Dermis blood vessel endothelial cell (primary cell): ENCODE measurements around the gene TMEM117. TPM values are rescaled to one million over a fixed set of nuclear protein-coding genes. Genes with fewer than 3 reads are reported as not detected.
A peak's percentile ranks its signal among the peaks of the same experiment; 100 is the strongest.
"Not testable (repeated sequence)": the region's sequence is repeated elsewhere in the genome, so short reads cannot be mapped to it uniquely, and the experiment has no call there.

Experiments
- DNase-seq: peaks from one replicate; pipeline ENCODE4 v3.0.0; 2010
- total RNA-seq: library from RNA; depleted of rRNA; stranded (reverse); fragments of >200 nt; gene quantifications from 2 replicates; pipeline ENCODE4 v1.2.3, GENCODE V29; 2014

TMEM117 gene
- total RNA-seq, 1 donor from 2014 or later, result 4.8 TPM

GRCh38 chr12:43841253-43841652 is 5.4 kb downstream of the TMEM117 start:
- no peak for DNase-seq

GRCh38 chr12:43842259-43842658 is 6.4 kb downstream of the TMEM117 start:
- no peak for DNase-seq

- DNase-seq, result not testable (repeated sequence)
Observed at GRCh38 chr12:43847425-43848225, 11.7 kb downstream of the TMEM117 start.

- no peak for DNase-seq
Observed at GRCh38 chr12:43848226-43848507, 12.3 kb downstream of the TMEM117 start.

GRCh38 chr12:43848786-43849185 is 12.9 kb downstream of the TMEM117 start:
- DNase-seq, result no peak

DNA sequence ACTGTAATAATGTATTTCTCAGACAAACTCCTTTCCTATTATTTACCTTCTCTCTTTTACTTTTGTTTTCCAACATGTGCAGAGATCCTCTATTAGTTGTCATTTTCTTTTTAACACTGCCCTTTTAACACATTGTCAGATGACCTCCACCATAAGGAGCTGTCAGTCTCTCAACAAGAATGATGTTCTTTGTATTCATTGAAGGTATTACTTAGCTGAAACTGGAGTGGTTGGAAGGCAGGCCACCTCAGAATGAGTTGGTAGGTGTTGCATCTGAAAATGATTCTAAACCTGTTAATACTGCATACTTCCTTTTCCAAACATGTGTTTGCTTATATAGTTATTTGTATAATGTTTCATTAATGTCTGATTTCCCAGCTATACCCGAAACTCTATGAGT is 16.9 kb downstream of the TMEM117 start:
- no peak for DNase-seq

- no peak for DNase-seq
Observed at GRCh38 chr12:43856972-43857371, 21.1 kb downstream of the TMEM117 start.

- DNase-seq, result no peak
Observed at GRCh38 chr12:43858096-43858495, 22.2 kb downstream of the TMEM117 start.

GRCh38 chr12:43858991-43859390 is 23.1 kb downstream of the TMEM117 start:
- DNase-seq, result no peak

DNA sequence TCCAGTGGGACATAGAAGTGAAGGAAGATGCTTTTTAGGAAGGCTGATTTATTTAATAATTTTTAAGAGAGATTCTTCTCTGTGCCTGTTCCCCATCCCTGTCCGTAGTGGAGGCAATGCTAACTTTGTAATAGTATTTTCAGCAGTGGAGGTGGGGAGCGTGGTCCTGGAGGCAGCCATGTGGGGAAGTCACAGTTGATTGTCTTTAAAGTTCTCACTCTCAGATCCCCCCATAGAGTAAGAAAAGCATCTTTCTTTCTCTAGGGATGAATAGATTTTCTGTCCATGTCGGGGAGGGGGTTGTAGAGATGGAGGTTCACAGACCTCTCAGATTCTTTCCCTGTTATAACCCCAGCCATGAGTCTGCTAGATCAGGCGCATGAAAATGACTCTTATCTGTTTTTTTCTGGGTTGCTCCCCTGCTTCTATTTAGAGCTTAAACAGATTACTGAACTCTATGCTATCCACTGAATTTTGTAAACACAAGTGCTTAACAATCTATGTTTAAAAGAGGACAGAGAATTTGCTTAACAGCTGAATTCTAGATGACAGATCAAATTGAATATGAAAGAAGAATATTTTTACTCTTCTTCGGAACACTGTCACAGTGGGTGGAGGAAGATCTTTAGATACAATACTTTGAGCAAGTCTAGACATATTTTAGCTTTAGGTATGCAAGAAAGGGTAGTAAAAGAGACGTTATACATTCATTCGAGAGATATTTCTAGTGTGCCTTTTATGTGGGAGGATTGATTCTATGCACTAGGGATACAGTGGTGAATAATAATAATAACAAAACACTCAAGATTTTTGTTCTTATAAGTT is 25.3 kb downstream of the TMEM117 start:
- DNase-seq, result no peak

DNA sequence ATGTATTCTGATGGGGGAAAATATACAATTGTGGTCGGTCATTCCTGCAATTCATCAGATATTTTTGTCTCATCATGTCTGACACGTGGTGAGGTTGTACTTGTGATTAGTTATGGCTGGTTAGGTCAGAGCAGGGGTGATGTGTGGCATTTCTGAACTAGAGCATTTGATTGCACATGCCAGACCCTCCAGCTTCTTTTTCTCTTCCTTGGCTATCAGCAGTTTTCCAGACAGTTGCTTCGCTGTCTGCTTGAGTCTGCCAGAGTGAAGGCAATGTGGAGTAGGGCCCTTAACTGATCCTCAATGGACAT is 25.9 kb downstream of the TMEM117 start:
- DNase-seq, result no peak

- no peak for DNase-seq
Observed at GRCh38 chr12:43863770-43864366, 28.0 kb downstream of the TMEM117 start.

DNA sequence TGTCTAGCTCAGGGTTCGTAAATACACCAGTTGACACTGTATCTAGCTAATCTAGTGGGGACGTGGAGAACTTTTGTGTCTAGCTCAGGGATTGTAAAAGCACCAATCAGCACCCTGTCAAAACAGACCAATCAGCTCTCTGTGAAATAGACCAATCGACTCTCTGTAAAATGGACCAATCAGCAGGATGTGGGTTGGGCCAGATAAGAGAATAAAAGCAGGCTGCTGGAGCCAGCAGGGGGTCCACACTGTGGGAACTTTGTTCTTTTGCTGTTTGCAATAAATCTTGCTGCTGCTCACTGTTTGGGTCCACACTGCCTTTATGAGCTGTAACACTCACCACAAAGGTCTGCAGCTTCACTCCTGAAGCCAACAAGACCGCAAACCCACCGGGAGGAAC is 28.7 kb downstream of the TMEM117 start:
- DNase-seq, result not testable (repeated sequence)

DNA sequence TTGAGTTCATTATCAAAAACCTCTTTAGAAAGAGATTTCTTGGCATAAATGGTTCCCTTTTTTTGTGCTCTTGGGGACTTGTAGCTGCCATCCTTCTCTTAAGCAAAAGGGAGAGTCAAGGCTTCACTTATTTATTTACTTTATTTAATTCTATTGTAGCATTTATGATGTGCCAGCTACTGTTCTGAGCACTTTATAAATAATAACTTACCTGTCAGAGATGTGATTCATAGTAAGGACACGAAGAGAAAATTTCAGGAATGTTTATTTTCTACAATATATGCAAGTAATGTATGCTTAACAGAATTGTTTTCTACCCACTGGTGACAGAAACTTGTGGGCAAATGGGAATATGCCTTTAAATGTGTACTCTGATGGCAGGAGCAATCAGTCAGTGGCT is 33.3 kb downstream of the TMEM117 start:
- no peak for DNase-seq

GRCh38 chr12:43869765-43870164 is 33.9 kb downstream of the TMEM117 start:
- DNase-seq, result not testable (repeated sequence)

DNA sequence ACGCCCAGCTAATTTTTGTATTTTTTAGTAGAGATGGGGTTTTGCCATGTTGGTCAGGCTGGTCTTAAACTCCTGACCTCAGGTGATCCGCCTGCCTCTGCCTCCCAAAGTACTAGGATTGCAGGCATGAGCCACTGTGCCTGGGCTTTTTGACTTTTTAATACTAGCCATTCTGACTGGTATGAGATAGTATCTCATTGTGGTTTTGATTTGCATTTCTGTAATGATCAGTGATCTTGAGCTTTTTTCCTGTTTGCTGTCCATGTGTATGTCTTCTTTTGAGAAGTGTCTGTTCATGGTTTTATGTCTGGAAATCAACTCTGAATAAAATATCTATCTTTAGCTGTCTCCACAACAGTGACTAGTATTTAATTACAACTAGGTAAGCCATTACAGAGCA is 35.4 kb downstream of the TMEM117 start:
- DNase-seq, result not testable (repeated sequence)

DNA sequence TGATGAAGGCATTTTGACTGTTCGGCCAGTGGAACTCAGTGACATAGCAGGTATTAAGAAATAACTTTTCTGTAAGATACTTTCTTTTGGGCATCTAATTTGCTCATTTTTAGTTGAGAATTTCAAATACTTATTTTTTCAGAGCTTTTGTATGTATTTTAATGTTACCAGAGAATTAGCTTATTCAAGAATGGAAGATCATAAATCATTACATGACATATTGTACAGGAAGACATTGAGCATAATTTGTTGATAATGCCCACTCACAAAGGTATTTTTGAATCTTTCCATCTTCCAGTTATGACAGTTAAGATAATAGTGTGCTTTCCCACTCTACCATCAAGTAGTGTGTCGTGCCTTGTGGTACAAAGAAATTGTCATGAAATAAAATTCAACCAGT is 36.5 kb downstream of the TMEM117 start:
- DNase-seq, result no peak

DNA sequence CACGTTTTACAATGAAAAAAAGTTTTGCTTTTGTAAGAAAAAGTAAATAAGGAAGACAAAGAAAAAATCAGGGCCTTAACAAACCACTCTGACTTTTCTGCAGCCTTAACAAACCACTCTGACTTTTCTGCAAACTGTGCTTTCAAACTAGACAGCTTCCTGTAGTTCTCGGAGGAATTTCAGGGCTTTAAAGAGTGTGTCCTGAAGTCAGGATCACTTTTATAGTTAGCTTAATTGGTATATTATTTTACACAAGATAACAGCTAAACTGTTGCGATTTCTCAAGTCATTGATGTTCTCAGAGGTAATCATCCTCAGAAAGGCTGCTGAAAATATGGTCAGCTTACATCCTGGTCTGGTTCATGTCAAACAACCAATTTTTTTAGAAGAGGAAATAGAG is 42.2 kb downstream of the TMEM117 start:
- no peak for DNase-seq

- DNase-seq, result no peak
Observed at GRCh38 chr12:43880547-43880946, 44.7 kb downstream of the TMEM117 start.

DNA sequence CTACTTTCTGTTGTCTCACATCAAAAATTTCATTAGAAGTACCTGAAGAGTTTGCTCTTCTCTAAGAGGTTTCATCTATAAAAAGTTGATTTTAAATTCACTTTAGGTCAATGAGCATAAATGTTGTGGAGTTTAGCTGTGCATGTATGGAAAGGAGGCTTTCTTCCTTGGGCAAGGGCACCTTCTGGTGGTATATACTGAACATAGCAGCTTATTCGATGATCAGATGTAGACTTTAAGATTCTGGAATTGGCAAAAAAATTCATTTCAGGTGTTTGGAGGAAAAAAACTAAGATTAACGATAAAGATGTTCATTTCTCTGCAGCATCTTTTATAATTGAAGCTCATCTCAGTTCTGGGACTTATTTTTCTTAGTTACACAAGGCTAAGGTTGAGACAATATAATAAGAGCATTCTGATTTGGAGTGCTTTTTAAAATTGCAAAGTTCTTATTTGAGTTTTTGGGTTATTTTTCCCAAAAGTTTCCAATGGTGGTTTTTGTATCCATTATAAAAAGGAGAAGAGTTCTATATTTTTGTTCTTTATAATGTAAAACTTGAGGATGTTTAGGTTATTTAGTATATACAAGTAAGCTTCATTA is 46.8 kb downstream of the TMEM117 start:
- DNase-seq, result peak; percentile 76

DNA sequence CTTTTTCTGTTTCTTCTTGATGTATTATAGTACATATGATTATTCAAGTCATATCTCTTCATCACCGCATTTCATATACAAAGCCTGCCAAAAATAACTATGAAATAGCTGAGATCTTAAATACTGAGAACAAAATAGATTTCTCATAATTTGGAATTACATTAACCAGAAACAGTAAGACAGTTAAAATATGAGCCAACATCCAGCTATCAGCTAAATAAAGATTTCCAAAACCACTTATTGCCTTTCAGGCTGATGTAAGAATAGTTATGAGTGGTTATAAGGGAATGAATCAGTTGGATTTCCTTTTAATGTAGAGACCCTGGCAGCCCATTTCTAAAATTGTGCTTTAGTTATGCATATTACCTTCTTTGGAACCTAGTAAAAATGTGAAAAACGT is 47.4 kb downstream of the TMEM117 start:
- DNase-seq, result no peak

GRCh38 chr12:43883748-43884147 is 47.9 kb downstream of the TMEM117 start:
- DNase-seq, result no peak

- no peak for DNase-seq
Observed at GRCh38 chr12:43884683-43885410, 49.0 kb downstream of the TMEM117 start.
